Measurements from ENCODE around the gene FURIN. TPM values are rescaled to one million over a fixed set of nuclear protein-coding genes. Genes with fewer than 3 reads are reported as not detected.
A peak's percentile ranks its signal among the peaks of the same experiment; 100 is the strongest.

FURIN gene
- total and polyA plus RNA-seq, 9 of the 15 experiments (the other 6 are each of a cell fraction or from before 2014, with no cell fraction given): 0.92 to 99.9 (median 34.8) TPM

DNA sequence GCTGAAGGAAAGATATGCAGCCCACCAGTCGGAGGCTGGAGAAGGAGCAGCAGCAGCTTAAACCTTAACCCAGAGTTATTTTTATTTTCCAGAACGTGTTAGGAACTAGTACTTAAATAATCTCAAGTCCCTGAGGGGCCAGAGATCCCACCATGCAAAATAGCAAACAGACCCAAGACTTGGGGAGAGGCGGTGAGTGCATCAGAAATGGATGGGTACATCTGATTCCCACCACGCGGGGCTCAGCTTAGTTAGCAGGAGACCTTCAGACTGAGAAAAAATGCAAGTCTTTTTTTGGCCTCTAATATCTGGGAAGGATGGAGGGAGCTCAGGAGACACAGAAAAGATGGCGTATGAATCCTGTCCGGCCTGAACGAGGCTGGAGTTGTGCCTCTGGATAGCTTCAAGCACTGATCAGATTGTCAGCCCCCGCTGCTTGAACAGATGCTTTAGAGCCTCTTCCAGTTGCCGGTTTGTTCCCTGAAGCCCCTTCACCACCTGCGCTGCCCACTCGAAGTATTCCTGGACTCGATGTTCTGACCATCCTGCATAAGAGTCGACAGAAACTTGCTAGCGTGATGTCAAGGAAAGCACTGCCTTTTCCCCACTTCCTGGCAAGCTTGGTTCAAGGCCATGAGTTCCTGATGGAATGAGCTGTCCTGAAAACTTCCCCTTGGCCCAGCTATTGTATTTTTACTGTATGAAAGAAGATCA is 62.6 kb downstream of the FURIN start:
- no peaks in the 10 kb centered on the region for H4K20me1 ChIP-seq (replicated peaks; ENCODE audit: control insufficient read depth, insufficient read depth, low read length)
- in situ Hi-C loops (cut with MboI): no loop called here
- peak overlapping the region; percentile 85 to 96 for H3K9ac ChIP-seq (ENCODE audit: insufficient read depth in 1 of 2, low read depth in 2 of 2, low read length in 2 of 2)
- BruUV-seq (replicated peaks): TSS peak; percentile 28
- peaks cover 6% of the 10 kb centered on the region; the same call in 2 of the 3 replicates for H3K36me3 ChIP-seq (ENCODE audit: control insufficient read depth, insufficient read depth, low read length)
- H3K9me3 ChIP-seq (replicated peaks; ENCODE audit: control insufficient read depth, insufficient read depth, low read depth, low read length): no peaks in the 10 kb centered on the region
- H3K4me3 ChIP-seq: peak overlapping the region; percentile 66
- FAIRE-seq (no peak), ATAC-seq (no peak), DNase-seq (ENCODE audit: extremely low read depth in 1 of 4, low spot score in 3 of 4) (peak in 1 of 4 experiments; percentile 60)
- WGBS (ENCODE audit: insufficient coverage, low coverage, missing lambda C conversion rate): 7% methylated on average over 15 of the region's 15 CpGs
- ChIA-PET POLR2A (interaction anchor here (0.6 to 6.7 kb wide), 22 partner anchors 8 to 440 kb away, joined by 3 to 70 read pairs (median 4); partner anchors contain the start of genes MAN2A2 and RCCD1), CTCF (ENCODE audit: low intra/inter-chr PET ratio) (interaction anchor here (0.8 to 2.2 kb wide), 6 partner anchors 29 to 637 kb away, joined by 3 to 8 read pairs (median 4); no protein-coding TSS in a partner anchor)
- peak overlapping the region; percentile 99 for H3K4me2 ChIP-seq (ENCODE audit: insufficient read depth, low read length)
- H3K27ac ChIP-seq (ENCODE audit: extremely low read depth, low read depth, low read length): peak overlapping the region; percentile 92
- H3K27me3 ChIP-seq (ENCODE audit: control insufficient read depth in 2 of 2, insufficient read depth in 2 of 2, low read length in 2 of 2): no peaks in the 10 kb centered on the region
- intact Hi-C loops (cut with micrococcal nuclease): loop anchor here (1.0 to 10.0 kb wide), 7 partner anchors 30 to 636 kb away; no protein-coding TSS in a partner anchor
- no peaks in the 10 kb centered on the region for H3K9me1 ChIP-seq (ENCODE audit: control insufficient read depth, insufficient read depth, low read length)
- peak overlapping the region; percentile 94 for H2AFZ ChIP-seq (ENCODE audit: low read depth, low read length)
- peaks cover 46% of the 10 kb centered on the region for H3K79me2 ChIP-seq (ENCODE audit: control insufficient read depth, insufficient read depth, low read length)
- peaks cover 34 to 65% of the 10 kb centered on the region in 2 experiments; a peak in 4 of 5 replicates for H3K4me1 ChIP-seq (replicated peaks in 1 of 2; ENCODE audit: control insufficient read depth in 2 of 2, insufficient read depth in 2 of 2, low read length in 2 of 2)
- TF ChIP-seq ZNF586 (CRISPR knock-in tag; conservative IDR thresholded peaks at IDR 0.05) (no peak), CHD1 (IDR thresholded peaks at IDR 0.05; ENCODE audit: low read length) (peak; percentile 24), MAZ (CRISPR knock-in tag; conservative IDR thresholded peaks at IDR 0.05 in 1 of 2, IDR thresholded peaks at IDR 0.05 in 1 of 2) (0 out of 4 replicates have a peak, but pooled peaks of 1 of the 2 experiments have one; percentile 13), GTF2E2 (tag; IDR thresholded peaks at IDR 0.05) (0 out of 2 replicates have a peak, but pooled peaks have one; percentile 14), ZNF324 (CRISPR knock-in tag; IDR thresholded peaks at IDR 0.05) (0 out of 2 replicates have a peak, but pooled peaks have one; percentile 43)
- TF ChIP-seq, protein P1, sequence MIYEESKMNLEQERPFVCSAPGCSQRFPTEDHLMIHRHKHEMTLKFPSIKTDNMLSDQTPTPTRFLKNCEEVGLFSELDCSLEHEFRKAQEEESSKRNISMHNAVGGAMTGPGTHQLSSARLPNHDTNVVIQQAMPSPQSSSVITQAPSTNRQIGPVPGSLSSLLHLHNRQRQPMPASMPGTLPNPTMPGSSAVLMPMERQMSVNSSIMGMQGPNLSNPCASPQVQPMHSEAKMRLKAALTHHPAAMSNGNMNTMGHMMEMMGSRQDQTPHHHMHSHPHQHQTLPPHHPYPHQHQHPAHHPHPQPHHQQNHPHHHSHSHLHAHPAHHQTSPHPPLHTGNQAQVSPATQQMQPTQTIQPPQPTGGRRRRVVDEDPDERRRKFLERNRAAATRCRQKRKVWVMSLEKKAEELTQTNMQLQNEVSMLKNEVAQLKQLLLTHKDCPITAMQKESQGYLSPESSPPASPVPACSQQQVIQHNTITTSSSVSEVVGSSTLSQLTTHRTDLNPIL (CRISPR knock-in tag; IDR thresholded peaks at IDR 0.05): peak; percentile 31; the same call in 1 of the 2 replicates
- TF ChIP-seq, protein P2, sequence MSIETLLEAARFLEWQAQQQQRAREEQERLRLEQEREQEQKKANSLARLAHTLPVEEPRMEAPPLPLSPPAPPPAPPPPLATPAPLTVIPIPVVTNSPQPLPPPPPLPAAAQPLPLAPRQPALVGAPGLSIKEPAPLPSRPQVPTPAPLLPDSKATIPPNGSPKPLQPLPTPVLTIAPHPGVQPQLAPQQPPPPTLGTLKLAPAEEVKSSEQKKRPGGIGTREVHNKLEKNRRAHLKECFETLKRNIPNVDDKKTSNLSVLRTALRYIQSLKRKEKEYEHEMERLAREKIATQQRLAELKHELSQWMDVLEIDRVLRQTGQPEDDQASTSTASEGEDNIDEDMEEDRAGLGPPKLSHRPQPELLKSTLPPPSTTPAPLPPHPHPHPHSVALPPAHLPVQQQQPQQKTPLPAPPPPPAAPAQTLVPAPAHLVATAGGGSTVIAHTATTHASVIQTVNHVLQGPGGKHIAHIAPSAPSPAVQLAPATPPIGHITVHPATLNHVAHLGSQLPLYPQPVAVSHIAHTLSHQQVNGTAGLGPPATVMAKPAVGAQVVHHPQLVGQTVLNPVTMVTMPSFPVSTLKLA (conservative IDR thresholded peaks at IDR 0.05): no peak
- TF ChIP-seq, protein P3, sequence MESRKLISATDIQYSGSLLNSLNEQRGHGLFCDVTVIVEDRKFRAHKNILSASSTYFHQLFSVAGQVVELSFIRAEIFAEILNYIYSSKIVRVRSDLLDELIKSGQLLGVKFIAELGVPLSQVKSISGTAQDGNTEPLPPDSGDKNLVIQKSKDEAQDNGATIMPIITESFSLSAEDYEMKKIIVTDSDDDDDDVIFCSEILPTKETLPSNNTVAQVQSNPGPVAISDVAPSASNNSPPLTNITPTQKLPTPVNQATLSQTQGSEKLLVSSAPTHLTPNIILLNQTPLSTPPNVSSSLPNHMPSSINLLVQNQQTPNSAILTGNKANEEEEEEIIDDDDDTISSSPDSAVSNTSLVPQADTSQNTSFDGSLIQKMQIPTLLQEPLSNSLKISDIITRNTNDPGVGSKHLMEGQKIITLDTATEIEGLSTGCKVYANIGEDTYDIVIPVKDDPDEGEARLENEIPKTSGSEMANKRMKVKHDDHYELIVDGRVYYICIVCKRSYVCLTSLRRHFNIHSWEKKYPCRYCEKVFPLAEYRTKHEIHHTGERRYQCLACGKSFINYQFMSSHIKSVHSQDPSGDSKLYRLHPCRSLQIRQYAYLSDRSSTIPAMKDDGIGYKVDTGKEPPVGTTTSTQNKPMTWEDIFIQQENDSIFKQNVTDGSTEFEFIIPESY (CRISPR knock-in tag; IDR thresholded peaks at IDR 0.05): no peak
- TF ChIP-seq, protein P4, sequence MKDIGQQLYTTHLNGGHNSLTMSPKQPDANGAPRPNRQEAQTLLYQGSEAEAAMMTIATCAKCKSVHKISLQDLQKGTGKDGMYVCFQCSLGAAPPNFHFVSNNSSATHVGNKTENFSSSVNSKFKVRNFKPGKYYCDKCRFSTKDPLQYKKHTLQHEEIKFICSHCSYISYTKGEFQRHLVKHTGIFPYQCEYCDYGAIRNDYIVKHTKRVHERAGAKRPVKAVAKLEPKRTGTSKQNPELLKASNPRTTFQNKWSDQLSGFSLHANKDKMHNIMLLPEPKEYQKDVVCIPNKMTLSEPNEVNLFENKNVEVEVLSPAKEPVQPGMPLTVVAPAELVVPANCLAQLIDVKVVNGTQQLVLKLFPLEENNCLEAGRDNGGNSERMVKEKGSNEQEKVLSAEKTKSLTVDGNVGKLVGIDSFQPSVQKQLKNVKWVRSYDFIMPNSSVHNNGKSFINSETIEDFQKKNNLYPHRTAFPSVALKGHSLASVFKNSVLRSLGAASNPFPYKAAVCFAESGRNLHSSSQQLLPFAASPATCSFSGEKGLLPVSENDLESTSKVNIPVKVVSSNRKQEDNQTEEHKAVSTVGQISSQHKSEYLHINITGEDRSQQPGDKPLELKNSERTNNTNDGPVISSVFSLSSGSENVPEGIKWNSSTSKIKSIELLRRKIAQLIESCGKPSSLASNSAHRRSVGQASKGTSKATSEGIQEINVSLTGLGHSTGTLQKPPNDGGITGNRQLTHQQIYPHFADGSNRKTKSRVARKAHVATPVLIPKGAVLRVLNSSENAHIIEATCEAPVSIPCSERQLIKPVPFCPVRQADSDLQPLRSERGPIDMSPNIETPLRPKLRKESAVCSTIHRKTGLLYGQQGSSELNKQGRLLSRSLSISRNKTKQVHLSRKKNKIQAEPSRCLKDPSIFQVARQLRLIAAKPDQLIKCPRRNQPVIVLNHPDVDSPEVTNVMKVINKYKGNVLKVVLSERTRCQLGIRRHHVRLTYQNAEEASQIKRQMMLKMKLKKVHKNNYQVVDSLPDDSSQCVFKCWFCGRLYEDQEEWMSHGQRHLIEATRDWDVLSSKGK (CRISPR knock-in tag; IDR thresholded peaks at IDR 0.05): no peak

Measured in K562 (cell line).